Astrocyte of the cerebellum (primary cell): ENCODE results near the gene PGAP2.

Experiments used
- DNase-seq: peaks from one replicate; pipeline ENCODE4 v3.0.0-alpha.2; 2011; ENCODE audit warnings: low read depth
- H3K4me3 ChIP-seq: 2 replicates; pipeline ENCODE4 v1.5.1; 2011; ENCODE audit warnings: mild to moderate bottlenecking, low read depth, low read length, moderate library complexity
- CTCF ChIP-seq: IDR thresholded peaks from 2 replicates; pipeline ENCODE4 v1.5.1; 2012; ENCODE audit warnings: low read length, low read depth, moderate library complexity, mild to moderate bottlenecking; ENCODE audit errors: missing control alignments
- in situ Hi-C: cut with HindIII; loops from 2 replicates; pipeline ENCODE4 v1.10.0; 2017; ENCODE audit warnings: low sequenced_read_pairs

PGAP2 gene

GRCh38 chr11:3843326-3843725 is 35.0 kb downstream of the PGAP2 start:
- in situ Hi-C loops: no loop called here
- TF ChIP-seq CTCF: no peak
- no peak for DNase-seq
- H3K4me3 ChIP-seq: no peak overlapping the region

- in situ Hi-C loops: no loop called here
- no peak for DNase-seq
- H3K4me3 ChIP-seq: no peak overlapping the region
- TF ChIP-seq CTCF: no peak
Observed at GRCh38 chr11:3845246-3845645, 36.9 kb downstream of the PGAP2 start.

- in situ Hi-C loops: no loop called here
- TF ChIP-seq CTCF: no peak
- DNase-seq: no peak
- no peak overlapping the region for H3K4me3 ChIP-seq
Observed at GRCh38 chr11:3845670-3846069, 37.3 kb downstream of the PGAP2 start.

GRCh38 chr11:3849297-3849874 is 41.0 kb downstream of the PGAP2 start:
- DNase-seq: no peak
- in situ Hi-C loops: no loop called here
- no peak overlapping the region for H3K4me3 ChIP-seq
- peak; percentile 69 for TF ChIP-seq CTCF

- H3K4me3 ChIP-seq: no peak overlapping the region
- in situ Hi-C loops: loop anchor here (10.0 kb wide), 1 partner anchor 201 kb away; no protein-coding TSS in a partner anchor
- no peak for TF ChIP-seq CTCF
- DNase-seq: no peak
Observed at GRCh38 chr11:3853545-3853842, 45.1 kb downstream of the PGAP2 start.

- no peak overlapping the region for H3K4me3 ChIP-seq
- in situ Hi-C loops: loop anchor here (10.0 kb wide), 1 partner anchor 201 kb away; no protein-coding TSS in a partner anchor
- TF ChIP-seq CTCF: no peak
- DNase-seq: no peak
Observed at GRCh38 chr11:3853899-3854659, 45.7 kb downstream of the PGAP2 start.
